Limb (tissue), 2 donors: ENCODE measurements around the gene FAM171A1.
A peak's percentile ranks its signal among the peaks of the same experiment; 100 is the strongest.
"Not testable (repeated sequence)": the region's sequence is repeated elsewhere in the genome, so short reads cannot be mapped to it uniquely, and the experiment has no call there.

Source experiments
- DNase-seq, 2 donors: peaks; one replicate each; pipeline ENCODE4 v3.0.0-alpha.2; 2016; ENCODE audit errors: extremely low spot score in 2 of 2

FAM171A1 gene

DNA sequence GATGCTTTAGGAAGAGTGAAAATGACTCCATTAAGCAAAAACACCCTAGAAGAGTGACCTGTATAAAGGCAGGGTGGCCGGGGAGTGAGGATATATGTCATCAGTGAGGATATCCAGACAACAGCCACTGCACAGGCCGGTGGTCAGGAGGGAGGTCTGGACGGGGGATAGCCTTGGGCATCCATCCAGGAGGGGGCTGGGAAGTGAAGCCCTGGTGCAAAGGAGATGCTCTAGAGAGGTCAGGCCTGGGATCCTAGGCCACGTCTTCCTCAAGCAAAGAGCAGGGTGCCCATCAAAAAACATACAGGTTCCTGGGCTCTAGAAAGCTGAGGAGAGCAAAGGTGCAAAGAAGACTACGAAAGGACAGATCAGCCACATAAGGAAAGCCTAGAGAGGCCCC is 25.6 kb downstream of the FAM171A1 start:
- no peak for DNase-seq

DNA sequence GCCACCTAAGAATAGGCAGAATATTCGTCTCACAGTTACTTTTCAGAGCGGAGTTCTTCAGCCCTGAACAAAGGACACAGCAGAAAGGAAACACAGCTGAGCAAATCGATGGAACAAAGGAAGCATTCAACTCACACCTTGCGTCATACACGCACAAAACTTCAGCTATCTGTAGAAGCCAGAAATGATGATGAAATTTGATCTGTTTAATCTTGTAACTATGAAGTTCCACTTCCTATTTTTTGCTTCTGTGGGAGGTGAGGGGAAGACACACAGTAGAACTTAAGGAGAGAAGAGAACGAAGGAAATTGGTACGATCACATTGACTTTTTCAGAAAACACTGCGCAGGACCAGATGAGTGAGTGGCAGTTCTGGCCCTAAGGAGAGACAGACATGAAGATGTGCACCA is 26.2 kb downstream of the FAM171A1 start:
- no peak for DNase-seq

DNA sequence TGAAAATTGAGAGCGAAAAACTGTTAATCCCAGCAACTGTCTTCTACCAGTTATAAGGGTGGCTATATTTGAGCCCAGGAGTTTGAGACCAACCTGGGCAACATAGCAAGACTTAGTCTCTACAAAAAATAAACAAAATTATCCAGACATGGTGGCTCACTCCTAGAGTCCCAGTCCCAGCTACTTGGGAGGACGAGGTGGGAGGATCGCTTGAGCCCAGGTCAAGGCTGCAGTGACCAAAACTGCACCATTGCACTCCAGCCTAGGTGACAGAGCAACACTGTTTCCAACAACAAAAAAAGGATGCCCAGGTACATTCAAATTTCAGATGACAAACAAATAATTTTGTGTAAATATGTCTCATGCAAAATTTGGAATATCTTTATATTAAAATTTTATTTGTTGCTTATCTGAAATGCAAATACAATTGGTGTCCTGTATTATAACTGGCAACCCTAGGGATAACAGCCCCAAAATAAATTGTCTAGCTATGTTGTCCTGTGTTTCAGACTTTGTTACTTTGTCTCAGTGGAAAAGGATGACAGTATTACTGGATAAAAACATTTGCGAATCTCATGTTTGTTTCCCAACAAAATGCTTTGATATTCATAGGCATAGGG is 26.7 kb downstream of the FAM171A1 start:
- no peak for DNase-seq

DNA sequence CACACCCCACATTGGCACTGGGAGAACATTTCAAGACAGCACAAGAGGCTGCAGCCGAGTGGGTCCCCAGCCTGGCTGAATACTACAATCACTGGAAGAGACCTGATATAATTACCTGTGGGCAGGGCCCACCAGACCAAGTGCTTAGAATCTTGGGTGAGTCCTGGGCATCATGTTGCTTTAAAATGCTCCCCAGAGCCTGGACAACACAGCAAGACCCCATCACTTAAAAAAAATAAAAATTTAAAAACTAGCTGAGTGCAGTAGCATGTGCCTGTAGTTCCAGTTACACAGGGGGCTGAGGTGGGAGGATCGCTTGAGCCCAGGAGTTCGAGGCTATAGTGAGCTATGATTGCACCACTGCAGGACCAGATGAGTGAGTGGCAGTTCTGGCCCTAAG is 28.1 kb downstream of the FAM171A1 start:
- no peak for DNase-seq

DNA sequence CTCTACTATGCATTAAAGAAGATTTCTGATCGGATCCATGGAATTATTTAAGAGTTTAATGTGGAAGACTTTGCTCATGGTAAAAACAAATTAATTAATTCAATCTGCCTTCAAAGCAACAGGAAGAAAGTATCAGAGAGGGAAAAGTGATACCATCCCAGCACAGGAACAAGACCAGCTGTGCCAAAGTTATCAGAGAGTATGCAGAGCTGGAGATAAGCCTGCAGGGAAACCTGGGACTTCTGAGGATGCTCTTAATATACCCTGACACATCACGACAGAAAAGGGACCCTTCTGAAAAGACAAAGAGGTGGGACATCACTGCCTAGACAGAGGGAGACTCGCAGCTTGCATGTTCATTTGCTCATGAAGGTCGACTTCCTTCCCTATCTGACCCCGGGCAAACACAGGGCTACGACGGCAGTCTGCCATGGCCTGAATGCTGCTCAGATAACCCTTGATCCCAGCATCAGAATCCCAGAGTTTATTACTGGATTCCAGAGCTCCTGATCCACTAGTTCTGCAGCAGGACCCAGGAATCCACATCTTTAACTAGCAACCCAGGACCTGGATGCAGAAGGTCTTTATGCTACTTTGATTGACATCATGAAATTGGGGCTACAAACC is 29.5 kb downstream of the FAM171A1 start:
- DNase-seq = no peak

DNA sequence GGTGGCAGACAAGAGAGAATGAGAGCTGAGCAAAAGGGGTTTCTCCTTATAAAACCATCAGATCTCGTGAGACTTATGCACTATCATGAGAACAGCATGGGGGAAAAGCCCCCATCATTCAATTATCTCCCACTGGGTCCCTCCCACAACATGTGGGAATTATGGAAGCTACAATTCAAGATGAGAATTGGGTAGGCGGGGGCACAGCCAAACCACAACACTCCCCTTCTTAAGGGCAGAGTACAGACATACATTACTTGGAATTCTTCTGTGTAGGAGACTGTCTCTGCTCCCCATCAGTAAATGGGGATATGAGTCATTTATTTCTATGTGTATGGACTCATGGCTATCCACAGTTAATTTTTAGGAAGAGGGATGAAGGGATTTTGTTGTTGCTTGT is 31.2 kb downstream of the FAM171A1 start:
- DNase-seq = no peak

DNA sequence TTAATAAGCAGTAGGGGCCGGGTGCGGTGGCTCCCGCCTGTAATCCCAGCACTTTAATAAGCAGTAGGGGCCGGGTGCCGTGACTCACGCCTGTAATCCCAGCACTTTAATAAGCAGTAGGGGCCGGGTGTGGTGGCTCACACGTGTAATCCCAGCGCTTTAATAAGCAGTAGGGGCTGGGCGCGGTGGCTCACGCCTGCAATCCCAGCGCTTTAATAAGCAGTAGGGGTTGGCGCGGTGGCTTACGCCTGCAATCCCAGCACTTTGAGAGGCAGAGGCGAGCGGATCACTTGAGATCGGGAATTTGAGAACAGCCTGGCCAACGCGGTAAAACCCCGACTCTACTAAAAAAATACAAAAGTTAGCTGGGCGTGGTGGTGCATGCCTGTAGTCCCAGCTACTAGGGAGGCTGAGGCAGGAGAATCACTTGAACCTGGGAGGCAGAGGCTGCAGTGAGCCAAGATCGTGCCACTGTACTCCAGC is 33.6 kb downstream of the FAM171A1 start:
- DNase-seq = not testable (repeated sequence)

DNA sequence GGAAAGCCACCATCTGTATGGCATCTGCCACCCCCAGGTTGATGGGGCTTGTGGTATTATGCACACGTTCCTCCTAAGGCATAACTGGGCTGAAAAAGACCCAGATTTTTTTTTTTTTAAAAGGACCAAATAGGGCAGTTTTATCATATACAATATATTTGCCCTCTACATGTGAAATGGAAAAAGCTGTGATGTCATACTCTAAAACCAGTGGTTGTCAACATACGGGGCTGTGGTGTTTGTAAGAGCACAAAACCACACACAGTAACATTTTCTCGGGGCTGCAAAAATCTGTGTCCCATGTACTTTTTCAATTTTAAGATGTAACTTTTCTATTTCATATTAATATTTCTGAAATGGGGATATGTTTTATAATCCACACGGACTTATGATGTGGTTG is 34.9 kb downstream of the FAM171A1 start:
- DNase-seq = no peak

DNA sequence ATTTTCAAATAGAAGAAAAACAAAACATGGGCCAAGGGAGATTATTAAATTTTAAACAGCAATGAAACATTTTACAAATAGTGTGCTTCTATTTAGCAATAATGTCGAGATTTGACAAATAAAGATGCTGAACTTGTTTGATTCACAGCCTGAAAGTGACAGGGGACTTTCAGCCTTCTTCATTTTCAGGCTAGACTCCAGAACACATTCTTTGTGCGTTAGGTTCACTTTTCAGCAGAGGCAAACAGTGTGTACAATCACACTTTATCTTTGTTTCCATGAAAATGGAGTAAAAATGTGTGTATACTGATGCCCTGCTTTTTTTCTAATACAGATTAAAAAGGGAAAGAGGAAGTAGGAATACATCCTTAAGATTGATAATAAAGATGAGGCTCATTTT is 35.6 kb downstream of the FAM171A1 start:
- no peak for DNase-seq

DNA sequence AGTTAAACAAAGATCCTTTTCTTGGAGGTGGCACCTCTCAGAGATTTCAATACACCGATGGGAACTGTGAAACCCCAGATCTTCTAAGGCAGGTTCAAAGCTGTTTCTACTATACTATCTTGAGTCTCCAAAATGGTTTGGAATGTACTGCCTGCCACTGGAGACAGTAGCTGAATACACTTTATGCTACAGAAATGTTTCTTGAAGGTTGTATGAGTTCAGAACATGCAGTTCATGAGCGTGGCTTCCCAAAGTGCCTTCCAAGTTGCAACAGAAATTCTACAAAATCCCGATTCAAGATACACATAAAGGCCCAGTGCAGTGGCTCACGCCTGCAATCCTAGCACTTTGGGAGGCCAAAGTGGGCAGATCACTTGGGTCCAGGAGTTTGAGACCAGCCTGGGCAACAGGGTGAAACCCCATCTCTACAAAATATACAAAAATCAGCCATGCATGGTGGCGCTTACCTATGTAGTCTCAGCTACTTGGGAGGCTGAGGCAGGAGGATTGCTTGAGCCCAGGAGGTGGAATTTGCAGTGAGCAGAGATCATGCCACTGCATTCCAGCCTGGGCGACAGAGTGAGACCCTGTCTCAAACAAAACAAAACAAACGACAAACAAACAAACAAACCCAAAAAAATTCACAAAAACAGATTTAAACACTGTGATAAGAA is 36.3 kb downstream of the FAM171A1 start:
- no peak for DNase-seq

DNA sequence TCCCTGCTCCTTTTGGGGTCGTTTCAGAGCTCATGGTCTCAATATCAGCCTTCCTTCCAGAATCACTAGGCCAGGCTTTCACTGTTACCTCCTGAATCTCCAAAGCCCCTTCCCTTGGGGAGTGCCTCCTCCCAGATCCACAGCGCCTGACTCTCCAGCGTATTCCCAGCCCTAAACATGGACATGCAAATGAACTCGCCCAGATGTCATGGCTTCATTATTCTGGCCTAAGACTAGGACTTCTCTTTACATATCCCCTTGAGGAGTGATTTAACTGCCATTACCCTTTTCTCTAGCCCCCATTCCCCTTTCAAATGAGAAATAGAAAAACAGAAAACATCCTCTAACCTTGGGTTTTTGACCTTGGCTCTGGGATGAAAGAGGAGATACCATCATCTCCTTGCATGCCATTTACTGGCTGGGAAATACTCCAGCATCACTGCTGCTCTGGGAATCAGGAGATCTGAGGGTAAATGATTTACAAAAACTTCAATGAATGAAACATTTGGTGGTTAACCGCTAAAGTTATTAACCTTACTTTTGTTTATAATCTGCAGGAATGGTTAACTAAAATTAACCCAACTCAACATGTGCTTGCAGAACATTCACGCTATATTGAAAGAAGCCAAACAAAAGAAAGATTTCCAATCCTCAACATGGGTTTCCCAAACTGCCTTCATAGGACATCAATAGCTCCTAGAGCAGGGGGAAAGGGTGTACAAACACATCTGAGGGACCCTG is 37.0 kb downstream of the FAM171A1 start:
- no peak for DNase-seq

DNA sequence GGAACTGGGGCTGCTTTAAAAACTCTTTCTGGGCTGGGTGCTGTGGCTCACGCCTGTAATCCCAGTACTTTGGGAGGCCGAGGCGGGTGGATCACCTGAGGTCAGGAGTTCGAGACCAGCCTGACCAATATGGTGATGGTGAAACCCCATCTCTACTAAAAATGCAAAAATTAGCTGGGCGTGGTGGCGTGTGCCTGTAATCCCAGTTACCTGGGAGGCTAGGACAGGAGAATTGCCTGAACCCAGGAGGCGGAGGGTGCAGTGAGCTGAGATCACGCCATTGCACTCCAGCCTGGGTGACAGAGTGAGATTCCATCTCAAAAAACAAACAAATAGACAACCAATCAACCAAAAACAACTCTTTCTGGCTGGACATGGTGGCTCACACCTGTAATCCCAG is 37.9 kb downstream of the FAM171A1 start:
- not testable (repeated sequence) for DNase-seq

DNA sequence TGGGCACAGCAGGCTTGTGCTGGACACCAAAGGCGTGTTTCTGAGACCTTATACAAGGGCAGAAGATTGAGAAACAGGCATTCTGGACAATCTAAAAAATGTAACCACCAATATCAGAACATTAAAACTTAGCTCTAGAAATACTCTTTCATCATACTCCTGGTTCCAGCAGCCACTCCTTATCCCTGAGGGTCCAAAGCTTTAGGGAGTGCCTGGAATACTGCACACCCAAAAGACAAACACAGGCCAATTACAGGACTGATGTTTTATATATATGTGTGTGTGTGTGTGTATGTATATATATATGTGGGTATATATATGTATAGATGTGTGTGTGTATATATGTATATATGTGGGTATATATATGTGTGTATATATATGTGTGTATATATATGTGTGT is 39.6 kb downstream of the FAM171A1 start:
- no peak for DNase-seq

DNA sequence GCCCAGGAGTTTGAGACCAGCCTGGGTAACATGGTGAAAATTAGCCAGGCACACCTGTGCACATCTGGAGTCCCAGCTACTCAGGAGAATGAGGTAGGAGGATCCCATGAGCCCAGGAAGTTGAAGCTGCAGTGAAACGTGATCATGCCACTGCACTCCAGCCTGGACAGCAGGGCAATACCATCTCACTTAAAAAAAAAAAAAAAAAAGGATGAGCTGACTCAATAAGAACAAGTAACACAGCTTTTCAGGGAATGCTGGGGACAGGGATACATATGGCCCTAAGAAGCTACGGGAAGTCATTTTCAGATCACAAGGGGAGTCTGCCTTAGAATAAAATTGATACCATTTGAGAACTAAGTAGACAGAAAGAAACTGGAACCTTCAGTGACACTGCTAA is 41.7 kb downstream of the FAM171A1 start:
- no peak for DNase-seq

DNA sequence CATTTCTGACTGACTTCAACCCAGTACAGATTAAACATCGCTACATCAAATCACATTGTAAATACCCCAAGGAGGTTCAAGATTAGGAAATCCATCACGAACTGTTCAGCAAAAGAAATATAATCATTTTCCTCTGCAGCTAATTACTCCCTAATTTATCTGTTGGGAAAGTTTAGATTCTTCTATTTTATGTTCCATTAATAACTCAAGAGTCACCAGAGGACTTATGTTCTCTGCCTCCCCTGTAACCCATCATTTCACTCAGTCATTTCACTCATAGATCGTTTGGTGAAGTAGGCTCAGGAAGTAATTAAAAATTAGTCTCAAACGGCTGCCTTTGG is 45.2 kb downstream of the FAM171A1 start:
- DNase-seq = no peak

DNA sequence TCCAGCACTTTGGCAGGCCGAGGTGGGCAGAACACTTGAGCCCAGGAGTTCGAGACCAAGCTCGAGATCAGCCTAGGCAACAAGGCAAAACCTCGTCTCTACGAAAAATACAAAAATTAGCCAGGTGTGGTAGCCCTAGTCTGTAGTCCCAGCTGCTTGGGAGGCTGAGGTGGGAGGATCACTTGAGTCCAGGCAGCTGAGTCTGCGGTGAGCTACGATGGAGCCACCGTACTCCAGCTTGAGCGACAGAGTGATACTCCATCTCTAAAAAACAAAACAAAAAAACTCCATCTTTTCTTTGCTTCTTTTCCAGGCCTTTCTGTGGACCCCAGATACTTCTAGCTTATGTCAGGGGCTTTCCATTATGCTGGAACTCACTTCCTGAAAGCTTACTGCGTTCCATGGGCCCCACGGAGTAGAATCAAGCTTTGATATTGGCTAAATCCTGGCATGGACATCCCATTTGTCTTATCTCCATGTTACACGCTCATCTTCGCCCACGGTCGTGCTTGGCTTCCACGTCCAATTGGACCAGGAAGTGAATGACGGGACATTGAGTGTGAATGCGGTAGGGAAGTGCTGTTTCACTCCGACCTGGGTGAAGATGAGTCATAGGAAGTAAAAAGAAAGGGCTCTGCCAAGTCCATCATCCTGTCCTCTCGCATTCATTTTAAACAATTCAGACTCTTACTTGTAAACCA is 45.7 kb downstream of the FAM171A1 start:
- DNase-seq = no peak

DNA sequence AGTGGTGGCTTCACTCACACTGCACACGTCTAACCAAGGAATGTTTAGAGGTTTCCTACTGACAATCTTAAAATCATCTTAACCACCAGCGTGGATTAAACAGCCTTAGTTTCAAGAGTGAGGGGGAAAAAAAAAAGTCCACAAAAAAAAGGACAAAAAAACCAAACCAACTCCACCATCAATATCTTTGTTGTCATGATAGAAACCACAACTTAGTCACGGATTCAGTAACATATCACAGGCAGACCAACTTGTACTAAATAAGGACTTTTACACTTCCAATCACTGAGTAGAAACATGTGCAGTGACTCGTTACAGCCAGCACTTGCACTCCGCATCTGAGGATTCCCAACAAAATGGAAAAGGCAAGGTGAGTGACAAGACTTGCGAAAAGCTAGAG is 46.5 kb downstream of the FAM171A1 start:
- no peak for DNase-seq

DNA sequence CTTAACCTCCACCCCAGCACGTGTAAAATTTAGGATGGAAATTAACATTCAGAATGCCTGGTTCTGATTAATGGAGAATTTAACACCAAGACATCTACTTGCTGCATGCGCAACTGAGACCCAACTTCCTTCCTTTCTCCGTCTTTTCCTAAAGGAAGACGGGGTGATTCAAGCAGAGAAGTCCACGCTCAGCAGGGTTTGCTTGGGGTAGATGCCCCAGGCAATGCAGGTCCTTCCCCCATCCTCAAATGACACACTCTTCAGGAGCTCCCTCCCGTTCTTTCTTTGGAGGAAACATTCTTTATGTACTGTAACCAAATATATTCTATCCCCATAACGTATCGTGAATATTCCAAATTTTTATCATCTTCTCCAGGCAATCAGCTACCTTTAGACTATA is 47.0 kb downstream of the FAM171A1 start:
- DNase-seq = no peak

DNA sequence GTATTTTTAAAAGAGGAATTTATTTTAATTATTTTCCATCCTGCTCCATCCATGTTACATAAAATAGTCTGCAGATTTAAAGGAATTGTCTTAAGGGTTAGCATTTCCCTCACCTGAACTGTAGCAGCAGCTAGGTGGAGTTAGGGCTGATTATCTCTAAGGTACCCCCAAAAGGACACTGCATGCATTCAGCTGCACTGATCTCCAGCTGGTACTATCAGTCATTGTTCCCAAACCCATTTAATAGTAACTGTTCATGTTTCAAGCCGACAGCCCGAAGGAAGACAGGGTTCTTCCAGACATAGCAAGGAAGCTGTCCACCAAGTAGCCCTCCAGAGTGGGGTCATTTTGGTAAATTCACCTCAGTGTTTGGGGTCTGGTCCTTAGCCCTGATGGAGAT is 48.7 kb downstream of the FAM171A1 start:
- DNase-seq = no peak

DNA sequence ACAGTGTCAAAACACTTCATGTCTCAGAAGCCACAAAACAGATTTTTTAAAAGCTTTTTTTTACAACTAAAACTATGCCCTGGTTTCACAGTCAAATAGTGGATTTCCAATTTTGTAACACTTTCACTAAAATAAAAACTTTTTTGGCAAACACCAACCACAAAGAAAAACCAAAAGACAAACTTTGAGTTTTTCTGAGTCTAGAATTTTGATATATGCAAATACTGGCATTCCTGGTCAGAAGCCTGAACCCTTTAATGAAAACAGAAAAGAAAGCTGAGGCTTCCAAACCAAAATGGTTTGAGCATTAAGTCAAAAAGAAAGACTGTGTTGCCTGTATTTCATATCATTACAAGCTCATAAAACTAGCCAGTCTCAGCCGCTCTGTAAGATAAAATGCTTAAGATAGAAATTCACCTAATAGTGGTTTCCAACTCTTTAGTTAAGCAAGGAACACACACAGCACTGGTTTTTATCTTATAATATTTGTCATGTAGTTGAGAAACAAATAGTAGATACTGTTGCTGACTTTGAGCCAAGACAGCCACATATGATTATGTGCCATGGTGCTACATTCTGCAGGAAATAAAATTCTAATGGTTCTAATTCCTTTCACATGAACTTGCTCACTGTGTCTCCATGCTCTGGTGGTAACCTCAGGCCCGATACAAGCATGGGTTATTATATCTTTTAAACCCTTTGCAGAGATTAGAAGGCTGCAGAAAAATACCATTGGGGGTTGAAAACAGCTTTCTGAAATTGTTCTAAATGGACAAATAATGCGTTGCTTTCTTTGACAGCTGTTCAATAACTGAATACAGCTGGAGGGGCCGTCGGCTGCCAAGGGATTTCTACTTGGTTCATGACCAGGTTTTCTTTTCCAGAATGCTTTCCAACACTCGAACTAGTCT is 49.4 kb downstream of the FAM171A1 start:
- DNase-seq = peak; percentile 70 to 89
